Smooth muscle cell (in vitro differentiated cells): Measurements from ENCODE around the gene SLC31A1. TPM values are rescaled to one million over a fixed set of nuclear protein-coding genes. Genes with fewer than 3 reads are reported as not detected.
A peak's percentile ranks its signal among the peaks of the same experiment; 100 is the strongest.

ENCODE experiments used
- DNase-seq: peaks from one replicate; lab custom pipeline; 2025; ENCODE audit not compliant: unreplicated experiment; lab: John Stamatoyannopoulos, UW
- H2AFZ ChIP-seq: fragments of 200-600 bp; sonication (generic); 2 replicates; pipeline ENCODE4 v1.6.0; 2016; ENCODE audit warnings: antibody characterized with exemption, low read depth, mild to moderate bottlenecking
- H3F3A ChIP-seq: fragments of 200-600 bp; sonication (generic); 2 replicates; pipeline ENCODE4 v1.6.0; 2017; ENCODE audit warnings: antibody characterized with exemption, low read depth
- H3K27ac ChIP-seq: fragments of 200-600 bp; sonication (generic); 2 replicates; pipeline ENCODE4 v1.5.1; 2016; ENCODE audit warnings: low read depth, mild to moderate bottlenecking
- H3K27me3 ChIP-seq: fragments of 200-600 bp; sonication (generic); 2 replicates; pipeline ENCODE4 v1.6.1; 2016; ENCODE audit warnings: low read depth, mild to moderate bottlenecking
- H3K36me3 ChIP-seq: fragments of 200-600 bp; sonication (generic); 2 replicates; pipeline ENCODE4 v1.5.1; 2016; ENCODE audit warnings: low read depth
- H3K4me1 ChIP-seq: fragments of 200-600 bp; sonication (generic); 2 replicates; pipeline ENCODE4 v1.5.1; 2016; ENCODE audit warnings: low read depth
- H3K4me2 ChIP-seq: fragments of 200-600 bp; sonication (generic); 2 replicates; pipeline ENCODE4 v1.6.0; 2016; ENCODE audit warnings: mild to moderate bottlenecking
- H3K4me3 ChIP-seq: fragments of 200-600 bp; sonication (generic); 2 replicates; pipeline ENCODE4 v1.5.1; 2016; ENCODE audit warnings: mild to moderate bottlenecking
- H3K79me2 ChIP-seq: fragments of 200-600 bp; sonication (generic); 2 replicates; pipeline ENCODE4 v1.6.0; 2016; ENCODE audit warnings: low read depth, mild to moderate bottlenecking
- H3K9ac ChIP-seq: fragments of 200-600 bp; sonication (generic); 2 replicates; pipeline ENCODE4 v1.6.0; 2016; ENCODE audit warnings: low read depth
- H3K9me3 ChIP-seq: fragments of 200-600 bp; sonication (generic); replicated peaks from 2 replicates; pipeline ENCODE4 v1.5.1; 2016; ENCODE audit warnings: low read depth
- H4K20me1 ChIP-seq: fragments of 200-600 bp; sonication (generic); 2 replicates; pipeline ENCODE4 v1.6.0; 2016; ENCODE audit warnings: low read depth
- CTCF ChIP-seq: fragments of 200-600 bp; sonication (generic); IDR thresholded peaks from 2 replicates; pipeline ENCODE4 v1.5.1; 2017; ENCODE audit warnings: borderline replicate concordance, mild to moderate bottlenecking, antibody characterized with exemption; ENCODE audit not compliant: insufficient read depth, poor library complexity, severe bottlenecking
- WGBS: methylation state at CpG from one replicate; pipeline ENCODE4 v1.1.7; 2016; ENCODE audit warnings: low lambda C conversion rate; 5-methylcytosine and 5-hydroxymethylcytosine counted together
- polyA plus RNA-seq: library from polyadenylated mRNA; unstranded; fragments of >200 nt; fragmentation: Nextera tagmentation; extraction: Ambion mirVana; gene quantifications from 2 replicates; pipeline ENCODE4 v1.2.1, GENCODE V29; 2016
- total RNA-seq: library from RNA; depleted of rRNA; stranded (reverse); fragments of >200 nt; gene quantifications from 2 replicates; pipeline ENCODE4 v1.2.3, GENCODE V29; 2014

SLC31A1 gene
- total and polyA plus RNA-seq, 2 experiments from 2014 or later = 34.7 to 35.8 TPM

- WGBS = 2% methylated on average over 15 of the region's 15 CpGs
- peak overlapping the region; percentile 92 for H3K4me2 ChIP-seq
- peak overlapping the region; percentile 70 for H3K4me3 ChIP-seq
- peak overlapping the region; percentile 95 for H3K9ac ChIP-seq
- no peaks in the 10 kb centered on the region for H3F3A ChIP-seq
- no peaks in the 10 kb centered on the region for H3K9me3 ChIP-seq
- no peak for DNase-seq
- peak overlapping the region; percentile 93 for H3K27ac ChIP-seq
- TF ChIP-seq CTCF = peak; percentile 69
- H2AFZ ChIP-seq = peak overlapping the region; percentile 85
- H3K36me3 ChIP-seq = peaks cover 19% of the 10 kb centered on the region
- H4K20me1 ChIP-seq = peaks cover 6% of the 10 kb centered on the region
- no peaks in the 10 kb centered on the region for H3K27me3 ChIP-seq
- peaks cover 10% of the 10 kb centered on the region for H3K4me1 ChIP-seq
- H3K79me2 ChIP-seq = peaks cover 36% of the 10 kb centered on the region
Observed at GRCh38 chr9:113274474-113275156, 53.3 kb downstream of the SLC31A1 start.

- peak within 1 kb of the TSS; percentile 85 for H2AFZ ChIP-seq
- TF ChIP-seq CTCF = no peak
Observed at GRCh38 chr9:113275157-113276131, 54.1 kb downstream of the SLC31A1 start, which contains the start of the genes CDC26 and PRPF4. Gene CDC26 (minus strand): TSS chr9:113275572. CDS start chr9:113272507, 3,065 bp downstream. Gene PRPF4 (plus strand): TSS chr9:113275658. CDS start chr9:113275744, 86 bp downstream.

GRCh38 chr9:113278840-113279239 is 57.5 kb downstream of the SLC31A1 start:
- peaks cover 10% of the 10 kb centered on the region for H3K4me1 ChIP-seq
- no peak overlapping the region for H3K4me2 ChIP-seq
- TF ChIP-seq CTCF = no peak
- no peaks in the 10 kb centered on the region for H3K9me3 ChIP-seq
- 91% methylated on average over 4 of the region's 4 CpGs for WGBS
- H3K36me3 ChIP-seq = peaks cover 31% of the 10 kb centered on the region
- no peak for DNase-seq
- peaks cover 28% of the 10 kb centered on the region for H3K79me2 ChIP-seq
- no peak overlapping the region for H2AFZ ChIP-seq
- no peak overlapping the region for H3K4me3 ChIP-seq
- H3K9ac ChIP-seq = no peak overlapping the region
- no peaks in the 10 kb centered on the region for H3K27me3 ChIP-seq
- H3F3A ChIP-seq = no peaks in the 10 kb centered on the region
- peaks cover 5% of the 10 kb centered on the region for H4K20me1 ChIP-seq
- no peak overlapping the region for H3K27ac ChIP-seq

More at GRCh38 chr9:113275157-113276131, 54.1 kb downstream of the SLC31A1 start, which contains the start of the genes CDC26 and PRPF4:
- under 1% methylated on average over 60 of the region's 63 CpGs for WGBS
- peaks cover 6% of the 10 kb centered on the region for H4K20me1 ChIP-seq
- H3K27me3 ChIP-seq = no peaks in the 10 kb centered on the region
- H3K4me1 ChIP-seq = peaks cover 10% of the 10 kb centered on the region
- H3F3A ChIP-seq = no peaks in the 10 kb centered on the region
- peaks cover 19% of the 10 kb centered on the region for H3K36me3 ChIP-seq
- H3K9ac ChIP-seq = peak within 1 kb of the TSS; percentile 95
- peak; percentile 82 for DNase-seq
- H3K4me2 ChIP-seq = peak within 1 kb of the TSS; percentile 92
- H3K79me2 ChIP-seq = peaks cover 36% of the 10 kb centered on the region
- H3K9me3 ChIP-seq = no peaks in the 10 kb centered on the region
- peak within 1 kb of the TSS; percentile 70 for H3K4me3 ChIP-seq
- peak within 1 kb of the TSS; percentile 93 for H3K27ac ChIP-seq
